B cell (primary cell): ENCODE data around the gene NUDT4B. TPM values are rescaled to one million over a fixed set of nuclear protein-coding genes. Genes with fewer than 3 reads are reported as not detected.
A peak's percentile ranks its signal among the peaks of the same experiment; 100 is the strongest.
"Not testable (repeated sequence)": the region's sequence is repeated elsewhere in the genome, so short reads cannot be mapped to it uniquely, and the experiment has no call there.

Experiments used
- ATAC-seq: fragments of 200-7000 bp; cut with Tn5 transposase; one replicate; pipeline ENCODE4 v1.10.0; 2021; ENCODE audit warnings: low read depth, mild to moderate bottlenecking, moderate number of reproducible peaks, moderate library complexity
- CTCF ChIA-PET: fragments of 350-600 bp; sonication (Branson Sonifier 250); formaldehyde crosslinking; loops from one replicate; lab custom pipeline; 2021; ENCODE audit warnings: antibody characterized with exemption, inconsistent platforms; lab: Charles Lee
- POLR2A ChIA-PET: fragments of 350-600 bp; sonication (Branson Sonifier 250); formaldehyde crosslinking; loops from one replicate; lab custom pipeline; 2021; ENCODE audit warnings: antibody characterized with exemption; lab: Charles Lee
- DNase-seq: peaks from one replicate; pipeline ENCODE4 v3.0.0; 2013
- H2AFZ ChIP-seq: 2 replicates; pipeline ENCODE4 v1.6.1; 2012; ENCODE audit warnings: mild to moderate bottlenecking, low read depth, low read length; ENCODE audit not compliant: insufficient read depth, poor library complexity, severe bottlenecking
- H3K27ac ChIP-seq, 2 donors: 1 replicate in 1 of 2; 2 replicates in 1 of 2; pipeline ENCODE4 v1.5.1; 2012 to 2013; ENCODE audit warnings: low read length in 2 of 2, mild to moderate bottlenecking in 2 of 2, moderate library complexity in 1 of 2
- H3K27me3 ChIP-seq, 4 experiments: fragments of 200-600 bp in 1 of 4; sonication (generic) in 1 of 4; replicated peaks in 1 of 4; 1 replicate in 2 of 4; 2 replicates in 2 of 4; pipeline versions ENCODE4 v1.6.1 to v1.7.0; 2013 to 2016; ENCODE audit warnings: low read length in 3 of 4, mild to moderate bottlenecking in 2 of 4, mixed read lengths in 1 of 4, moderate library complexity in 1 of 4; ENCODE audit not compliant: insufficient read depth in 4 of 4, control insufficient read depth in 3 of 4; ENCODE audit errors: control extremely low read depth in 1 of 4
- H3K36me3 ChIP-seq, 2 experiments: replicated peaks in 1 of 2; 1 replicate in 1 of 2; 2 replicates in 1 of 2; pipeline versions ENCODE4 v1.6.1 to v1.7.1; 2013; ENCODE audit warnings: low read length in 1 of 2; ENCODE audit not compliant: insufficient read depth in 2 of 2, control insufficient read depth in 1 of 2; ENCODE audit errors: control extremely low read depth in 1 of 2, extremely low read depth in 1 of 2
- H3K4me1 ChIP-seq, 2 donors: fragments of 200-600 bp in 1 of 2; sonication (generic) in 1 of 2; 1 replicate in 1 of 2; 2 replicates in 1 of 2; pipeline versions ENCODE4 v1.5.1 to v1.6.1; 2013 to 2017; ENCODE audit warnings: low read length in 2 of 2; ENCODE audit not compliant: control insufficient read depth in 2 of 2, insufficient read depth in 2 of 2
- H3K4me2 ChIP-seq: replicated peaks from 2 replicates; pipeline ENCODE3; 2012; ENCODE audit warnings: mild to moderate bottlenecking, low read depth, low read length; ENCODE audit not compliant: poor library complexity, severe bottlenecking
- H3K4me3 ChIP-seq, 5 experiments: fragments of 200-600 bp in 1 of 5; sonication (generic) in 1 of 5; 1 replicate in 3 of 5; 2 replicates in 2 of 5; pipeline versions ENCODE4 v1.5.1 to v1.7.0; 2011 to 2016; ENCODE audit warnings: low read length in 4 of 5, mild to moderate bottlenecking in 4 of 5, low read depth in 2 of 5, control low read depth in 1 of 5, moderate library complexity in 1 of 5; ENCODE audit not compliant: insufficient read depth in 1 of 5; ENCODE audit errors: control extremely low read depth in 1 of 5, extremely low read depth in 1 of 5
- H3K79me2 ChIP-seq: fragments of 200-600 bp; sonication (generic); one replicate; pipeline ENCODE4 v1.6.0; 2016; ENCODE audit warnings: low read length; ENCODE audit not compliant: control insufficient read depth, insufficient read depth
- H3K9ac ChIP-seq: fragments of 200-600 bp; sonication (generic); 2 replicates; pipeline ENCODE4 v1.6.1; 2017; ENCODE audit warnings: mild to moderate bottlenecking, low read length, moderate library complexity
- H3K9me3 ChIP-seq, 3 donors: one replicate each; pipeline versions ENCODE4 v1.6.1 to v1.7.1; 2013; ENCODE audit warnings: low read length in 2 of 3; ENCODE audit not compliant: control insufficient read depth in 2 of 3, insufficient read depth in 1 of 3; ENCODE audit errors: control extremely low read depth in 1 of 3
- H4K20me1 ChIP-seq: 2 replicates; pipeline ENCODE4 v1.6.0; 2012; ENCODE audit warnings: mild to moderate bottlenecking, low read length; ENCODE audit not compliant: insufficient read depth, control insufficient read depth, poor library complexity, severe bottlenecking
- H3K27ac Mint-ChIP-seq: one replicate; pipeline ENCODE4 v1.8.0; 2021; ENCODE audit warnings: mixed read lengths
- H3K27me3 Mint-ChIP-seq: one replicate; pipeline ENCODE4 v1.8.0; 2021; ENCODE audit warnings: mixed read lengths
- H3K4me1 Mint-ChIP-seq: one replicate; pipeline ENCODE4 v1.8.0; 2021; ENCODE audit warnings: mixed read lengths
- H3K4me3 Mint-ChIP-seq: one replicate; pipeline ENCODE4 v1.8.0; 2021; ENCODE audit warnings: mixed read lengths
- H3K9me3 Mint-ChIP-seq: one replicate; pipeline ENCODE4 v1.8.0; 2022; ENCODE audit warnings: mixed read lengths; ENCODE audit not compliant: insufficient read depth
- WGBS: methylation state at CpG from one replicate; pipeline ENCODE4 v1.1.5; 2013; ENCODE audit warnings: missing lambda C conversion rate; ENCODE audit not compliant: insufficient coverage; 5-methylcytosine and 5-hydroxymethylcytosine counted together
- intact Hi-C: fragments of 100-400 bp; cut with micrococcal nuclease; formaldehyde crosslinking; loops from one replicate; pipeline ENCODE4 v1.10.0; 2022
- polyA plus RNA-seq: library from polyadenylated mRNA; depleted of rRNA; stranded (reverse); fragments of >200 nt; gene quantifications from 2 replicates; pipeline ENCODE4 v1.2.3, GENCODE V29; 2012
- total RNA-seq, 2 donors: library from RNA; stranded (reverse); fragments of 120-200 nt in 1 of 2; gene quantifications; 1 replicate in 1 of 2; 2 replicates in 1 of 2; pipeline versions ENCODE4 v1.2.3 to v1.2.4, GENCODE V29; 2013 to 2022

The NUDT4B gene
- total and polyA plus RNA-seq, 2 donors (not counting 1 experiment from before 2014, with no cell fraction given), result 2.6 to 10.7 TPM

DNA sequence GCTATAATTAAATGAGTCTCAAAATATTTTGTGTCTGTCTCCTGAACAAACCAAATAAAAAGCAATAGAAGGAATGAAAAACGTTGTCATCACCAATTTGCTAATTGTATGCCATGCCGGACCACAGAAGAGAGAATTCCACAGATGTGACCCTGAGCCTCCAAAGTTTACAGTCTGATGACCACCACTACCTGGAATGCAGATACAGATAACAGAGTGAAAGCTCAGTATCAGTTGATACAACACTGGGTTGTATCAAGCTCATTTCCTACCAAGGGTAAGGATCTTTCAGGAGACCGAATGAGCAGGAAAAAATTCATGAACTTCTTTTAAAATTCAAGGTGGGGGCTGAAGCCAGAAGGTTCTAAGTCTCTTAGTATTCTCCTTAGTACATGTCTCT lies 25.1 kb upstream of the NUDT4B start:
- H3K36me3 ChIP-seq, H2AFZ ChIP-seq, H3K4me1 Mint-ChIP-seq, H3K27me3 Mint-ChIP-seq, H3K4me3 ChIP-seq, H3K9ac ChIP-seq, H3K79me2 ChIP-seq, H4K20me1 ChIP-seq, H3K9me3 ChIP-seq, H3K27ac Mint-ChIP-seq, CTCF ChIA-PET, ATAC-seq, H3K9me3 Mint-ChIP-seq, DNase-seq, POLR2A ChIA-PET, H3K4me1 ChIP-seq, H3K27me3 ChIP-seq, H3K27ac ChIP-seq, H3K4me2 ChIP-seq, H3K4me3 Mint-ChIP-seq, intact Hi-C loops: not testable (repeated sequence)
- no CpG with 5 or more reads among the region's 3 CpGs for WGBS

- H3K27ac Mint-ChIP-seq, H3K9me3 Mint-ChIP-seq, H3K36me3 ChIP-seq, H3K4me1 Mint-ChIP-seq, H3K27me3 Mint-ChIP-seq, intact Hi-C loops, H3K9ac ChIP-seq, H3K27ac ChIP-seq, DNase-seq, H3K4me2 ChIP-seq, H3K79me2 ChIP-seq, H3K27me3 ChIP-seq, H3K4me3 ChIP-seq, H3K4me3 Mint-ChIP-seq, POLR2A ChIA-PET, H4K20me1 ChIP-seq, ATAC-seq, CTCF ChIA-PET, H3K4me1 ChIP-seq, H3K9me3 ChIP-seq, H2AFZ ChIP-seq: not testable (repeated sequence)
- no CpG with 5 or more reads among the region's 3 CpGs for WGBS
Measured at GRCh38 chr1:148724872-148725271, 23.7 kb upstream of the NUDT4B start.

DNA sequence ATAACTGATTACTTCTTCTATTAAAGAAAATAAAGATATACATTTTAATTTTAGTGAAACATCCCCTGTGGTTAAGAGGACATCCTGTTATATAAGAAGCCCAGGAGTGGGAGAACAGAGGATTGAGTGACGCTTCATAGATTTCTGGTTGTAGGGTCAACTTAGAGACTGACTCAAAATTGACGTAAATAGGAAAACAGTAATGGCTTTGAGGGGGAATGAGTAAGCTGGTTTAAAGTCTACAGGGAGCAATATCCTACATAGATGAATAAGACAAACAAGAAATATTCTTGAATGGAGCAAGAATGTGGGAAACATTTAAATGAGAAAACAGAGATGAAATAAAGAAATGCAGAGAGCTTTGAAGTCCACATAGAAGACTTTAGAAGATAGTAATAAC lies 20.7 kb upstream of the NUDT4B start:
- H3K27me3 ChIP-seq, DNase-seq, H3K9me3 ChIP-seq, H3K79me2 ChIP-seq, intact Hi-C loops, H3K36me3 ChIP-seq, ATAC-seq, H2AFZ ChIP-seq, H3K9me3 Mint-ChIP-seq, H3K4me3 ChIP-seq, H3K27me3 Mint-ChIP-seq, H4K20me1 ChIP-seq, H3K4me2 ChIP-seq, CTCF ChIA-PET, H3K27ac ChIP-seq, H3K4me1 ChIP-seq, POLR2A ChIA-PET, H3K4me1 Mint-ChIP-seq, H3K4me3 Mint-ChIP-seq, H3K27ac Mint-ChIP-seq, H3K9ac ChIP-seq: not testable (repeated sequence)
- WGBS, result no CpG with 5 or more reads among the region's 2 CpGs

- H3K27ac Mint-ChIP-seq, H3K4me2 ChIP-seq, H3K27me3 ChIP-seq, intact Hi-C loops, H3K79me2 ChIP-seq, DNase-seq, H3K36me3 ChIP-seq, POLR2A ChIA-PET, H3K9me3 Mint-ChIP-seq, H3K9me3 ChIP-seq, H4K20me1 ChIP-seq, H3K4me3 ChIP-seq, H3K9ac ChIP-seq, H3K4me3 Mint-ChIP-seq, H3K27me3 Mint-ChIP-seq, CTCF ChIA-PET, H3K27ac ChIP-seq, H2AFZ ChIP-seq, H3K4me1 ChIP-seq, H3K4me1 Mint-ChIP-seq: not testable (repeated sequence)
- peak; percentile 80 for ATAC-seq
- WGBS, result no CpG with 5 or more reads among the region's 3 CpGs
Measured at GRCh38 chr1:148729128-148729527, 19.4 kb upstream of the NUDT4B start.
